ENCODE measurements around the gene LRCH1.

DNA sequence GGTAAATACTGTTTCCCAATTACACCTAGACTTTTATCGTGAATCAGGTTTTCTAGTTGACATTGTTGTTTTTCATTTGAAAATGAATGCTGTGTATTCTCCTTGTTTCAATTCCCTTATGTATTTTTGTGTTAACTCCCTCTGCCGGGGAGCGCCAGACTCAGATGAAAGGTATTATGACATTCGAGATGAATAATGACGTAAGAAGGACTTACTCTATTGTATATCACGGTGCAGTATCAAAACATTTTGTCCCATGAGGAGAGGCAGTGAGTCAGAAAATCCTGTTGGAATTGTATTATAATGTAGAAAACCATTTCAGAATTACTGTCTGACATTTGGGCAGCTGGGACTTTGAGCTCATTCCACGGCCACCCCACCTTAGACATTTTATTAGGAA is 61.6 kb downstream of the LRCH1 start:
- TF ChIP-seq, protein P1, sequence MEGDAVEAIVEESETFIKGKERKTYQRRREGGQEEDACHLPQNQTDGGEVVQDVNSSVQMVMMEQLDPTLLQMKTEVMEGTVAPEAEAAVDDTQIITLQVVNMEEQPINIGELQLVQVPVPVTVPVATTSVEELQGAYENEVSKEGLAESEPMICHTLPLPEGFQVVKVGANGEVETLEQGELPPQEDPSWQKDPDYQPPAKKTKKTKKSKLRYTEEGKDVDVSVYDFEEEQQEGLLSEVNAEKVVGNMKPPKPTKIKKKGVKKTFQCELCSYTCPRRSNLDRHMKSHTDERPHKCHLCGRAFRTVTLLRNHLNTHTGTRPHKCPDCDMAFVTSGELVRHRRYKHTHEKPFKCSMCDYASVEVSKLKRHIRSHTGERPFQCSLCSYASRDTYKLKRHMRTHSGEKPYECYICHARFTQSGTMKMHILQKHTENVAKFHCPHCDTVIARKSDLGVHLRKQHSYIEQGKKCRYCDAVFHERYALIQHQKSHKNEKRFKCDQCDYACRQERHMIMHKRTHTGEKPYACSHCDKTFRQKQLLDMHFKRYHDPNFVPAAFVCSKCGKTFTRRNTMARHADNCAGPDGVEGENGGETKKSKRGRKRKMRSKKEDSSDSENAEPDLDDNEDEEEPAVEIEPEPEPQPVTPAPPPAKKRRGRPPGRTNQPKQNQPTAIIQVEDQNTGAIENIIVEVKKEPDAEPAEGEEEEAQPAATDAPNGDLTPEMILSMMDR (IDR thresholded peaks at IDR 0.05; ENCODE audit: low read depth, low read length, missing input control) = no peak
- TF ChIP-seq EGR1 (IDR thresholded peaks at IDR 0.05; ENCODE audit: low read depth in 2 of 2) (no peak), RAD21 (IDR thresholded peaks at IDR 0.05) (no peak), GABPA (IDR thresholded peaks at IDR 0.05 in 1 of 2, conservative IDR thresholded peaks at IDR 0.05 in 1 of 2) (no peak)
